Osteocyte (in vitro differentiated cells): Measurements from ENCODE around the gene KDM7A. TPM values are rescaled to one million over a fixed set of nuclear protein-coding genes. Genes with fewer than 3 reads are reported as not detected.

Experiments used
- DNase-seq: peaks from one replicate; pipeline ENCODE4 v3.0.0; 2021; ENCODE audit warnings: mixed read lengths; ENCODE audit not compliant: unreplicated experiment; ENCODE audit errors: extremely low spot score
- H3K27ac Mint-ChIP-seq: one replicate; pipeline ENCODE4 v1.8.0; 2021; ENCODE audit warnings: mild to moderate bottlenecking, mixed read lengths; ENCODE audit not compliant: unreplicated experiment
- H3K27me3 Mint-ChIP-seq: one replicate; pipeline ENCODE4 v1.8.0; 2021; ENCODE audit warnings: mixed read lengths; ENCODE audit not compliant: unreplicated experiment
- H3K36me3 Mint-ChIP-seq: one replicate; pipeline ENCODE4 v1.8.0; 2021; ENCODE audit warnings: mixed read lengths; ENCODE audit not compliant: unreplicated experiment
- H3K4me1 Mint-ChIP-seq: one replicate; pipeline ENCODE4 v1.8.0; 2021; ENCODE audit warnings: mixed read lengths; ENCODE audit not compliant: unreplicated experiment
- H3K4me3 Mint-ChIP-seq: one replicate; pipeline ENCODE4 v1.8.0; 2021; ENCODE audit warnings: mild to moderate bottlenecking, moderate library complexity, mixed read lengths; ENCODE audit not compliant: unreplicated experiment
- H3K9me3 Mint-ChIP-seq: one replicate; pipeline ENCODE4 v1.8.0; 2021; ENCODE audit warnings: mixed read lengths; ENCODE audit not compliant: unreplicated experiment
- total RNA-seq: library from RNA; stranded (reverse); gene quantifications from 2 replicates; pipeline ENCODE4 v1.2.1, GENCODE V29; 2021
- TF ChIP-seq, protein P1 (sequence below): fragments of 200-600 bp; sonication (generic); IDR thresholded peaks from 2 replicates; pipeline ENCODE4 v1.5.0; 2021; ENCODE audit warnings: antibody characterized with exemption, mild to moderate bottlenecking, moderate library complexity

Gene KDM7A
- total RNA-seq, 1 donor from 2014 or later, result 8.8 TPM

DNA sequence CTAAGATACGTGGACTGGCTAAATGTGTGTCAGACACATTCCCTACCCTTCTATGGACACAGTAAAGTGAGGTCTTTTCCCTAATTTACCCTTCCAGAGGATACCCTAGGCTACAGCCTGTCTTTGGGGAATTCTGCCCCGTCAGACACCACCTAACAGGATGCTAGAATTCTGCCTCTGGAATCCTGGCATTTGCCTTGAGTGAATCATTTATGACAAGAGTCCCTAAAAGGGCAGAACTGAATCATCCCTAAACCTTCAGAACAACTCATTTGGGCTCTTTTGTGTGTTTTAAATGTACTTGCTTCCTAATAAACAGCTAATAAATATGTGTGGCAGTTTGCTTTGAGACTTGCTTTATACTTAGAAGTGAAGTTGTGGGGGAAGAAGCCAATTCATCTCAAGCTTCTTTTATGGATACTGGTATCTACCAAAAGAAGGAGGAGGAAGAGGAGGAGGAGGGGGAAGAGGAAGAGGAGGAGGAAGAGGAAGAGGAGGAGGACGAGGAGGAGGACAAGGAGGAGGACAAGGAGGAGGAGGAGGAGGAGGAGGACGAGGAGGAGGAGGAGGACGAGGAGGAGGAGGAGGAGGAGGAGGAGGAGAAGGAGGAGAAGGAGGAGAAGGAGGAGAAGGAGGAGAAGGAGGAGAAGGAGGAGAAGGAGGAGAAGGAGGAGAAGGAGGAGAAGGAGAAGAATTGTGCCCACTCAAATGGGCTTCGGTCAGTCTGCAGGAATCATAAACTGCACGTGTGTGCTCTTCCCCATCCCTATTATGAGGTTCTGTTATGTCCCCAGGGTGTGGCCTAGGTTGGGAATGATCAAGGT, 141.2 kb downstream of the KDM7A start:
- peaks cover 44% of the 10 kb centered on the region for H3K36me3 Mint-ChIP-seq
- H3K9me3 Mint-ChIP-seq, result no peaks in the 10 kb centered on the region
- peaks cover 23% of the 10 kb centered on the region for H3K4me1 Mint-ChIP-seq
- no peak for DNase-seq
- TF ChIP-seq, protein P1, sequence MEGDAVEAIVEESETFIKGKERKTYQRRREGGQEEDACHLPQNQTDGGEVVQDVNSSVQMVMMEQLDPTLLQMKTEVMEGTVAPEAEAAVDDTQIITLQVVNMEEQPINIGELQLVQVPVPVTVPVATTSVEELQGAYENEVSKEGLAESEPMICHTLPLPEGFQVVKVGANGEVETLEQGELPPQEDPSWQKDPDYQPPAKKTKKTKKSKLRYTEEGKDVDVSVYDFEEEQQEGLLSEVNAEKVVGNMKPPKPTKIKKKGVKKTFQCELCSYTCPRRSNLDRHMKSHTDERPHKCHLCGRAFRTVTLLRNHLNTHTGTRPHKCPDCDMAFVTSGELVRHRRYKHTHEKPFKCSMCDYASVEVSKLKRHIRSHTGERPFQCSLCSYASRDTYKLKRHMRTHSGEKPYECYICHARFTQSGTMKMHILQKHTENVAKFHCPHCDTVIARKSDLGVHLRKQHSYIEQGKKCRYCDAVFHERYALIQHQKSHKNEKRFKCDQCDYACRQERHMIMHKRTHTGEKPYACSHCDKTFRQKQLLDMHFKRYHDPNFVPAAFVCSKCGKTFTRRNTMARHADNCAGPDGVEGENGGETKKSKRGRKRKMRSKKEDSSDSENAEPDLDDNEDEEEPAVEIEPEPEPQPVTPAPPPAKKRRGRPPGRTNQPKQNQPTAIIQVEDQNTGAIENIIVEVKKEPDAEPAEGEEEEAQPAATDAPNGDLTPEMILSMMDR, result no peak
- no peaks in the 10 kb centered on the region for H3K27me3 Mint-ChIP-seq
- H3K4me3 Mint-ChIP-seq, result no peak overlapping the region
- H3K27ac Mint-ChIP-seq, result peak overlapping the region; percentile 69

Other genes starting within 250 kb of the KDM7A start
- gene PARP12, start 114.0 kb downstream of the KDM7A start, total RNA-seq, result 26.9 and 27.5 TPM in 2 replicates
- gene SLC37A3, start 221.5 kb upstream of the KDM7A start, total RNA-seq, result 63.8 and 72.7 TPM in 2 replicates
- not detected in 2 replicates for gene RAB19, start 227.1 kb upstream of the KDM7A start, total RNA-seq